ENCODE data around the gene CBFA2T2.

The CBFA2T2 gene

DNA sequence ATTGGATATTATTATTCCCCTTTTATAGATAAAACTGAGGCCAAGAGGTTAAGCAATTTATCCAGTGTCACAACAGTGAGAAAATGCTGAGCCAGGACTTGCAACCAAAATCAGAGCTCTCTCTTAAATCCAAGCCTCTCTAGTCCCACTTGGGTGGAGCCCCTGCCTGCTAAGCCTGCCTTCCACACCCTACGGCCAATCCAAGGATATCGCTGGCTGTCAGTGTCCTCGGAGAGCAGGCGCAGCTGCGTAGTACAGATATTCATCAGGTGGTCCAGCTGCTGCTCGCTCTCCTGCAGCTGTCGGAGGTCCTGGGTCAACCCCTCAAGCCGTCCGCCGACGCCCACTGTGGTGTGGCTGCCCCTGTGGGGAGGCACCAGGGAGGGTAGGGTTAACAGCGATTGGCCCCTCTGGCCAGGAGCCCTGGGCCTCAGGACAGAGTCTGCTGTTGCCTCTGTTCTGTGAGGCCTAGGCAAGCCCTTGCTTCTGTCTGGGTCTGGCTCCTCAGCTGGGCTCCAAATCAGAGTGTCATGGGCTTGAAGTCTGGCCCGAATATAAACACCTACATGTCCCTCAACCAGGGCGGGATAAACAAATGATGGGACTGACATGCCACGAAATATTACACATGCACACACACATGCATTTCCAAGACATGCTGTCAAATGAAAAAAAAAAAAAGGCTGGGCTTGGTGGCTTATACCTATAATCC, 188.3 kb downstream of the CBFA2T2 start:
- H3K36me3 ChIP-seq (ENCODE audit: insufficient read depth, low read length): peaks cover 74% of the 10 kb centered on the region
- no peaks in the 10 kb centered on the region for H3K9me3 ChIP-seq (ENCODE audit: insufficient read depth, low read length, severe bottlenecking)
- no peak overlapping the region for H3K4me2 ChIP-seq (ENCODE audit: insufficient read depth, low read length)
- peaks cover 39% of the 10 kb centered on the region for H3K79me2 ChIP-seq (ENCODE audit: insufficient read depth, low read length)
- H3K4me3 ChIP-seq (ENCODE audit: low read depth in 1 of 2, low read length in 2 of 2): no peak overlapping the region
- no peak overlapping the region for H3K27ac ChIP-seq (ENCODE audit: low read length)
- DNase-seq (no peak), ATAC-seq (ENCODE audit: insufficient read depth, low read depth) (no peak)
- peaks cover 31% of the 10 kb centered on the region for H3K4me1 ChIP-seq (ENCODE audit: insufficient read depth, low read length)
- H4K20me1 ChIP-seq (ENCODE audit: insufficient read depth, low read length): peaks cover 83% of the 10 kb centered on the region
- no peak overlapping the region for H2AFZ ChIP-seq (ENCODE audit: low read depth, low read length)
- no peaks in the 10 kb centered on the region for H3K27me3 ChIP-seq (ENCODE audit: insufficient read depth, low read length, poor library complexity)
- no peak overlapping the region for H3K9ac ChIP-seq (ENCODE audit: low read depth, low read length)
- no peak for TF ChIP-seq EZH2 (IDR thresholded peaks at IDR 0.05; ENCODE audit: borderline replicate concordance, low read depth, low read length, severe bottlenecking)
- TF ChIP-seq, protein P1, sequence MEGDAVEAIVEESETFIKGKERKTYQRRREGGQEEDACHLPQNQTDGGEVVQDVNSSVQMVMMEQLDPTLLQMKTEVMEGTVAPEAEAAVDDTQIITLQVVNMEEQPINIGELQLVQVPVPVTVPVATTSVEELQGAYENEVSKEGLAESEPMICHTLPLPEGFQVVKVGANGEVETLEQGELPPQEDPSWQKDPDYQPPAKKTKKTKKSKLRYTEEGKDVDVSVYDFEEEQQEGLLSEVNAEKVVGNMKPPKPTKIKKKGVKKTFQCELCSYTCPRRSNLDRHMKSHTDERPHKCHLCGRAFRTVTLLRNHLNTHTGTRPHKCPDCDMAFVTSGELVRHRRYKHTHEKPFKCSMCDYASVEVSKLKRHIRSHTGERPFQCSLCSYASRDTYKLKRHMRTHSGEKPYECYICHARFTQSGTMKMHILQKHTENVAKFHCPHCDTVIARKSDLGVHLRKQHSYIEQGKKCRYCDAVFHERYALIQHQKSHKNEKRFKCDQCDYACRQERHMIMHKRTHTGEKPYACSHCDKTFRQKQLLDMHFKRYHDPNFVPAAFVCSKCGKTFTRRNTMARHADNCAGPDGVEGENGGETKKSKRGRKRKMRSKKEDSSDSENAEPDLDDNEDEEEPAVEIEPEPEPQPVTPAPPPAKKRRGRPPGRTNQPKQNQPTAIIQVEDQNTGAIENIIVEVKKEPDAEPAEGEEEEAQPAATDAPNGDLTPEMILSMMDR (IDR thresholded peaks at IDR 0.05; ENCODE audit: borderline replicate concordance, extremely low read depth, low read length, poor library complexity, severe bottlenecking): no peak

- Histone ChIP-seq H3K4me3 (ENCODE audit: low read depth in 1 of 2, low read length in 2 of 2) (no peak overlapping the region), H3K4me2 (ENCODE audit: insufficient read depth, low read length) (no peak overlapping the region), H3K9ac (ENCODE audit: low read depth, low read length) (no peak overlapping the region), H3K27me3 (ENCODE audit: insufficient read depth, low read length, poor library complexity) (no peaks in the 10 kb centered on the region), H3K4me1 (ENCODE audit: insufficient read depth, low read length) (peaks cover 31% of the 10 kb centered on the region), H3K79me2 (ENCODE audit: insufficient read depth, low read length) (peaks cover 56% of the 10 kb centered on the region), H4K20me1 (ENCODE audit: insufficient read depth, low read length) (peaks cover 98% of the 10 kb centered on the region), H2AFZ (ENCODE audit: low read depth, low read length) (no peak overlapping the region), H3K9me3 (ENCODE audit: insufficient read depth, low read length, severe bottlenecking) (no peaks in the 10 kb centered on the region), H3K36me3 (ENCODE audit: insufficient read depth, low read length) (peaks cover 90% of the 10 kb centered on the region), H3K27ac (ENCODE audit: low read length) (no peak overlapping the region)
- no peak for ATAC-seq (ENCODE audit: insufficient read depth, low read depth)
- DNase-seq: no peak
- TF ChIP-seq EZH2 (IDR thresholded peaks at IDR 0.05; ENCODE audit: borderline replicate concordance, low read depth, low read length, severe bottlenecking): no peak
- TF ChIP-seq, protein P1 (IDR thresholded peaks at IDR 0.05; ENCODE audit: borderline replicate concordance, extremely low read depth, low read length, poor library complexity, severe bottlenecking): no peak
These were observed 190.0 kb downstream of the CBFA2T2 start for GRCh38 chr20:33679758-33680485.

DNA sequence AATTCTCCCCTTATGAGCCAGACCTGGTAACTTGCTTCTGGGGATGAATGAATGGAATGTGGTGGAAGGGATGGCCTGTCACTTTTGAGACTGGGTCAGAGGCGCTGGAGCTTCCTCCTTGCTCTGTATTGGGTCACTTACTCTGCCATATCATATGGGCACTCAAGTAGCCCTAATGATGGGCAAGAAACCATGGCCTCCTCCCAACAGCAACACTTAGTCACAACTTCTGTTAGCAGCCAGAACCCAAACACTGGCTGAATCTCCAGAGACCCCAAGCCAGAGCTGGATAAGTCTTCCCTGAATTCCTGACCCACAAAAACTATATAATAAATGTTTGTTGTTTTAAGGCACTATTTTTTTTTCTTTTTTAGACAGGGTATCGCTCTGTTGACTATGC, 190.8 kb downstream of the CBFA2T2 start:
- Histone ChIP-seq H3K79me2 (ENCODE audit: insufficient read depth, low read length) (peaks cover 64% of the 10 kb centered on the region), H3K9me3 (ENCODE audit: insufficient read depth, low read length, severe bottlenecking) (no peaks in the 10 kb centered on the region), H4K20me1 (ENCODE audit: insufficient read depth, low read length) (peaks cover 98% of the 10 kb centered on the region), H3K27me3 (ENCODE audit: insufficient read depth, low read length, poor library complexity) (no peaks in the 10 kb centered on the region), H3K4me2 (ENCODE audit: insufficient read depth, low read length) (no peak overlapping the region), H2AFZ (ENCODE audit: low read depth, low read length) (no peak overlapping the region), H3K4me3 (ENCODE audit: low read depth in 1 of 2, low read length in 2 of 2) (no peak overlapping the region), H3K9ac (ENCODE audit: low read depth, low read length) (no peak overlapping the region), H3K36me3 (ENCODE audit: insufficient read depth, low read length) (peaks cover 96% of the 10 kb centered on the region), H3K4me1 (ENCODE audit: insufficient read depth, low read length) (peaks cover 32% of the 10 kb centered on the region), H3K27ac (ENCODE audit: low read length) (no peak overlapping the region)
- no peak for TF ChIP-seq EZH2 (IDR thresholded peaks at IDR 0.05; ENCODE audit: borderline replicate concordance, low read depth, low read length, severe bottlenecking)
- TF ChIP-seq, protein P1 (IDR thresholded peaks at IDR 0.05; ENCODE audit: borderline replicate concordance, extremely low read depth, low read length, poor library complexity, severe bottlenecking): no peak
- DNase-seq (no peak), ATAC-seq (ENCODE audit: insufficient read depth, low read depth) (no peak)

Data from DND-41 (cell line).